Trophoblast cell (in vitro differentiated cells and primary cell): Measurements from ENCODE around the gene P2RY8.

ENCODE experiments used
- DNase-seq, 2 donors: peaks; one replicate each; pipeline ENCODE4 v3.0.0-alpha.2; 2016
- H2AFZ ChIP-seq: 2 replicates; pipeline ENCODE4 v1.6.1; 2013; ENCODE audit warnings: low read length, moderate library complexity, mild to moderate bottlenecking; ENCODE audit not compliant: insufficient read depth, poor library complexity
- H2AK5ac ChIP-seq: 2 replicates; pipeline ENCODE4 v1.6.1; 2013; ENCODE audit warnings: mild to moderate bottlenecking, low read length
- H2BK120ac ChIP-seq: 2 replicates; pipeline ENCODE4 v1.6.1; 2013; ENCODE audit warnings: low read length, mild to moderate bottlenecking, moderate library complexity; ENCODE audit not compliant: insufficient read depth, poor library complexity
- H2BK12ac ChIP-seq: 2 replicates; pipeline ENCODE4 v1.6.1; 2013; ENCODE audit warnings: mild to moderate bottlenecking, low read length, moderate library complexity
- H2BK5ac ChIP-seq: 2 replicates; pipeline ENCODE4 v1.6.1; 2013; ENCODE audit warnings: low read length, low read depth, moderate library complexity, mild to moderate bottlenecking; ENCODE audit not compliant: poor library complexity
- H3K14ac ChIP-seq: 2 replicates; pipeline ENCODE4 v1.6.1; 2013; ENCODE audit warnings: mild to moderate bottlenecking, low read length
- H3K18ac ChIP-seq: 2 replicates; pipeline ENCODE4 v1.6.1; 2013; ENCODE audit warnings: mild to moderate bottlenecking, low read length
- H3K23ac ChIP-seq: 2 replicates; pipeline ENCODE4 v1.6.1; 2013; ENCODE audit warnings: low read length
- H3K27ac ChIP-seq: 2 replicates; pipeline ENCODE4 v1.5.1; 2013; ENCODE audit warnings: low read depth, mild to moderate bottlenecking, inconsistent platforms, low read length, moderate library complexity
- H3K27me3 ChIP-seq: 2 replicates; pipeline ENCODE4 v1.6.1; 2013; ENCODE audit warnings: inconsistent platforms, mild to moderate bottlenecking, low read length, moderate library complexity; ENCODE audit not compliant: insufficient read depth
- H3K36me3 ChIP-seq, 2 experiments: 1 replicate in 1 of 2; 2 replicates in 1 of 2; pipeline ENCODE4 v1.6.1; 2013; ENCODE audit warnings: low read length in 2 of 2, mild to moderate bottlenecking in 2 of 2, moderate library complexity in 1 of 2; ENCODE audit not compliant: insufficient read depth in 2 of 2, control insufficient read depth in 1 of 2
- H3K4ac ChIP-seq: 2 replicates; pipeline ENCODE4 v1.6.1; 2013; ENCODE audit warnings: low read depth, mild to moderate bottlenecking, low read length, moderate library complexity
- H3K4me1 ChIP-seq, 2 experiments: 1 replicate in 1 of 2; 2 replicates in 1 of 2; pipeline ENCODE4 v1.6.1; 2013; ENCODE audit warnings: low read length in 2 of 2, mild to moderate bottlenecking in 2 of 2, moderate library complexity in 1 of 2; ENCODE audit not compliant: insufficient read depth in 2 of 2, control insufficient read depth in 1 of 2
- H3K4me2 ChIP-seq: 2 replicates; pipeline ENCODE4 v1.6.1; 2013; ENCODE audit warnings: inconsistent platforms, mild to moderate bottlenecking, low read length, moderate library complexity
- H3K4me3 ChIP-seq: 2 replicates; pipeline ENCODE4 v1.5.1; 2013; ENCODE audit warnings: mild to moderate bottlenecking, low read depth, low read length, inconsistent platforms
- H3K79me1 ChIP-seq: one replicate; pipeline ENCODE4 v1.6.1; 2013; ENCODE audit warnings: low read length
- H3K79me2 ChIP-seq: 2 replicates; pipeline ENCODE4 v1.6.1; 2013; ENCODE audit warnings: low read length, mild to moderate bottlenecking; ENCODE audit not compliant: control insufficient read depth, insufficient read depth, poor library complexity
- H3K9ac ChIP-seq: 2 replicates; pipeline ENCODE4 v1.6.1; 2013; ENCODE audit warnings: mild to moderate bottlenecking, low read length
- H3K9me3 ChIP-seq: 2 replicates; pipeline ENCODE4 v1.6.1; 2013; ENCODE audit warnings: low read depth, mild to moderate bottlenecking, control low read depth, inconsistent platforms, low read length; ENCODE audit not compliant: insufficient read depth
- H4K12ac ChIP-seq: 2 replicates; pipeline ENCODE4 v1.6.1; 2013; ENCODE audit warnings: low read depth, mild to moderate bottlenecking, low read length, moderate library complexity
- H4K8ac ChIP-seq: 2 replicates; pipeline ENCODE4 v1.6.1; 2013; ENCODE audit warnings: low read depth, mild to moderate bottlenecking, low read length, moderate library complexity
- H4K91ac ChIP-seq: one replicate; pipeline ENCODE4 v1.6.1; 2013; ENCODE audit warnings: low read depth, mild to moderate bottlenecking, low read length, moderate library complexity
- WGBS: extraction: QIAGEN DNeasy Blood & Tissue Kit; methylation state at CpG from one replicate; pipeline ENCODE4 v1.1.7; 2013; ENCODE audit warnings: missing lambda C conversion rate; ENCODE audit not compliant: insufficient read length, insufficient coverage; ENCODE audit errors: extremely low coverage; 5-methylcytosine and 5-hydroxymethylcytosine counted together

Gene P2RY8

GRCh38 chrX:1472975-1473374, 64.0 kb downstream of the P2RY8 start:
- no peaks in the 10 kb centered on the region for H3K27me3 ChIP-seq
- no peak overlapping the region for H4K8ac ChIP-seq
- DNase-seq: no peak
- no peak overlapping the region for H2BK5ac ChIP-seq
- peaks cover 9% of the 10 kb centered on the region for H3K9me3 ChIP-seq
- H3K18ac ChIP-seq: no peak overlapping the region
- H3K14ac ChIP-seq: no peak overlapping the region
- H3K9ac ChIP-seq: no peak overlapping the region
- H2AFZ ChIP-seq: no peak overlapping the region
- no peak overlapping the region for H3K4me3 ChIP-seq
- no peak overlapping the region for H4K12ac ChIP-seq
- H3K4ac ChIP-seq: no peak overlapping the region
- H2AK5ac ChIP-seq: no peak overlapping the region
- no peaks in the 10 kb centered on the region for H3K36me3 ChIP-seq
- 97% methylated on average over 2 of the region's 2 CpGs for WGBS
- no peak overlapping the region for H4K91ac ChIP-seq
- no peak overlapping the region for H3K23ac ChIP-seq
- no peak overlapping the region for H3K4me2 ChIP-seq
- no peak overlapping the region for H2BK120ac ChIP-seq
- H3K4me1 ChIP-seq: no peaks in the 10 kb centered on the region
- no peaks in the 10 kb centered on the region for H3K79me2 ChIP-seq
- H2BK12ac ChIP-seq: no peak overlapping the region
- H3K79me1 ChIP-seq: no peaks in the 10 kb centered on the region
- H3K27ac ChIP-seq: no peak overlapping the region

- H3K23ac ChIP-seq: no peak overlapping the region
- H3K36me3 ChIP-seq: no peaks in the 10 kb centered on the region
- H3K79me1 ChIP-seq: no peaks in the 10 kb centered on the region
- H4K8ac ChIP-seq: no peak overlapping the region
- no peak overlapping the region for H4K12ac ChIP-seq
- no peak overlapping the region for H3K4ac ChIP-seq
- no peaks in the 10 kb centered on the region for H3K79me2 ChIP-seq
- H3K14ac ChIP-seq: no peak overlapping the region
- no peak overlapping the region for H3K4me3 ChIP-seq
- no peaks in the 10 kb centered on the region for H3K4me1 ChIP-seq
- no peak overlapping the region for H4K91ac ChIP-seq
- no peaks in the 10 kb centered on the region for H3K27me3 ChIP-seq
- no peak overlapping the region for H3K9ac ChIP-seq
- H3K9me3 ChIP-seq: peaks cover 4% of the 10 kb centered on the region
- H2AFZ ChIP-seq: no peak overlapping the region
- WGBS: no CpG with 5 or more reads among the region's 20 CpGs
- no peak overlapping the region for H2AK5ac ChIP-seq
- H3K18ac ChIP-seq: no peak overlapping the region
- peak; percentile 37 to 46 for DNase-seq
- no peak overlapping the region for H3K27ac ChIP-seq
- no peak overlapping the region for H2BK5ac ChIP-seq
- no peak overlapping the region for H2BK12ac ChIP-seq
- no peak overlapping the region for H2BK120ac ChIP-seq
- H3K4me2 ChIP-seq: no peak overlapping the region
Observed at GRCh38 chrX:1468250-1468772, 68.7 kb downstream of the P2RY8 start.

- Histone ChIP-seq H4K8ac (no peak overlapping the region), H3K14ac (no peak overlapping the region), H3K18ac (no peak overlapping the region), H2BK120ac (no peak overlapping the region), H3K9me3 (peaks cover 4% of the 10 kb centered on the region), H3K4me2 (no peak overlapping the region), H3K9ac (no peak overlapping the region), H3K23ac (no peak overlapping the region), H2BK5ac (no peak overlapping the region), H4K91ac (no peak overlapping the region), H3K79me1 (no peaks in the 10 kb centered on the region), H2AFZ (no peak overlapping the region), H3K36me3 (no peaks in the 10 kb centered on the region), H3K27ac (no peak overlapping the region), H3K4ac (no peak overlapping the region), H3K79me2 (no peaks in the 10 kb centered on the region), H2AK5ac (no peak overlapping the region), H4K12ac (no peak overlapping the region), H3K4me1 (no peaks in the 10 kb centered on the region), H3K4me3 (no peak overlapping the region), H2BK12ac (no peak overlapping the region), H3K27me3 (no peaks in the 10 kb centered on the region)
- no CpG with 5 or more reads among the region's 20 CpGs for WGBS
- DNase-seq: no peak
Observed at GRCh38 chrX:1466971-1467561, 69.9 kb downstream of the P2RY8 start.

- no peak overlapping the region for H4K8ac ChIP-seq
- no peak overlapping the region for H3K14ac ChIP-seq
- no peak overlapping the region for H3K9ac ChIP-seq
- H3K23ac ChIP-seq: no peak overlapping the region
- no peaks in the 10 kb centered on the region for H3K9me3 ChIP-seq
- no peaks in the 10 kb centered on the region for H3K79me2 ChIP-seq
- H3K79me1 ChIP-seq: no peaks in the 10 kb centered on the region
- no CpG with 5 or more reads among the region's 36 CpGs for WGBS
- H3K27me3 ChIP-seq: no peaks in the 10 kb centered on the region
- no peaks in the 10 kb centered on the region for H3K36me3 ChIP-seq
- no peak overlapping the region for H4K91ac ChIP-seq
- H2AK5ac ChIP-seq: no peak overlapping the region
- no peak overlapping the region for H4K12ac ChIP-seq
- no peak overlapping the region for H2BK12ac ChIP-seq
- H3K4ac ChIP-seq: no peak overlapping the region
- H3K4me3 ChIP-seq: no peak overlapping the region
- no peaks in the 10 kb centered on the region for H3K4me1 ChIP-seq
- no peak overlapping the region for H2AFZ ChIP-seq
- no peak overlapping the region for H2BK5ac ChIP-seq
- no peak overlapping the region for H3K27ac ChIP-seq
- H3K18ac ChIP-seq: no peak overlapping the region
- H3K4me2 ChIP-seq: no peak overlapping the region
- no peak overlapping the region for H2BK120ac ChIP-seq
- DNase-seq: no peak
Observed at GRCh38 chrX:1466232-1466661, 70.7 kb downstream of the P2RY8 start.
